Aortic smooth muscle cell (primary cell): ENCODE measurements around the gene FAM168B. TPM values are rescaled to one million over a fixed set of nuclear protein-coding genes. Genes with fewer than 3 reads are reported as not detected.

ENCODE experiments used
- total RNA-seq: library from RNA; depleted of rRNA; stranded (reverse); fragments of >200 nt; gene quantifications from 2 replicates; pipeline ENCODE4 v1.2.3, GENCODE V29; 2014

The FAM168B gene
- 67.3 and 84.3 TPM in 2 replicates for total RNA-seq

GRCh38 chr2:131093006-131093695 lies at the start of gene FAM168B:
TSS of gene FAM168B (minus strand) at chr2:131093460. CDS start at chr2:131082646, 10,814 bp downstream.

DNA sequence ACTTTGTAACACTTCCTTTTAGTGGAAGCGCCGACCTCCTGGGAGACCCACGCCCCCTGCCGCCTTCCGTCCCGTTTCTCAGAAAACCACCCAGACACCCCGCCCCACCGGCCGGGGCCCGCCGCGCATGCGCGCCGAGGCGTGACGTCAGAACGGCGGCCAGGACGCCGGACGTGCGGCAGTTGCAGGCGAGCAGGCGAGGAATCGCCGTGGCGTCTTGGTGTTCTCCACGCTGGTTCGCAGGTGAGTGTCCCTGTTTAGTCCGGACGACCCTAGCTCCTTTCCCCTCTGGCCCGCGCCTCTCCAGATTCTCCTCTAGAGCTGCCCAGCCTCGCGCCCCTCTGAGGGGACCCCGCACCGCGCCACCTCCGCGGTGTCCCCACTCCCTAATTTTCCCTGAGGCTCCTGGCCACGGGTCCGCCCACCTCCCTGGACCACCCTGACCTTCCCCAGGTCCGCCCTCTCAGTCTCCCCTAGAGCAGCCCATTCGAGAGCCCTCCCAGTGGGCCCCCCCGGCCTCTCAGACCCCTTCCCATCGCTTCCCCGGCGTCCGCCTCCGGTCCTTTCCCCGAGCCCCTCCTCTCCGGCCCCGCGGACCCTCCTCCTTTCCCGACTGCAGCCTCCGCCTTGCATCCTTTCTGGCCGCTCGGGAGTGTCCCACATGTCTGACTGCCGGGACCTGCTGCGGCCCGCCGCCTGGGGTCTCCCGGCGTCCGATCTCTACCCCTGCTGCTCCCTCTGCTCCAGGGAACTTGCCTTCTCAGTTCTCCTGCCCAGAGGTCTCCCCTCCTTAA lies 12.1 kb upstream of the FAM168B start, which contains the start of gene PLEKHB2:
TSS of gene PLEKHB2 (plus strand) at position 181 of the 794 bp plus-strand sequence. CDS start 15,606 bp downstream, outside the sequence.

Other genes starting within 250 kb of the FAM168B start
- gene PLEKHB2, start 11.9 kb upstream of the FAM168B start, total RNA-seq, result 117 and 170 TPM in 2 replicates
- under 0.01 TPM in 1 of 2 replicates, not detected in the other for gene POTEE, start 116.1 kb upstream of the FAM168B start, total RNA-seq